ENCODE measurements around the gene SHC3.

GRCh38 chr9:89093201-89093975 is 85.2 kb downstream of the SHC3 start:
- TF ChIP-seq GATA3 (IDR thresholded peaks at IDR 0.05; ENCODE audit: low read depth, low read length) (no peak), GATA2 (IDR thresholded peaks at IDR 0.05; ENCODE audit: low read depth, low read length) (no peak)
